Measurements from ENCODE around the gene HLX.

Gene HLX, protein sequence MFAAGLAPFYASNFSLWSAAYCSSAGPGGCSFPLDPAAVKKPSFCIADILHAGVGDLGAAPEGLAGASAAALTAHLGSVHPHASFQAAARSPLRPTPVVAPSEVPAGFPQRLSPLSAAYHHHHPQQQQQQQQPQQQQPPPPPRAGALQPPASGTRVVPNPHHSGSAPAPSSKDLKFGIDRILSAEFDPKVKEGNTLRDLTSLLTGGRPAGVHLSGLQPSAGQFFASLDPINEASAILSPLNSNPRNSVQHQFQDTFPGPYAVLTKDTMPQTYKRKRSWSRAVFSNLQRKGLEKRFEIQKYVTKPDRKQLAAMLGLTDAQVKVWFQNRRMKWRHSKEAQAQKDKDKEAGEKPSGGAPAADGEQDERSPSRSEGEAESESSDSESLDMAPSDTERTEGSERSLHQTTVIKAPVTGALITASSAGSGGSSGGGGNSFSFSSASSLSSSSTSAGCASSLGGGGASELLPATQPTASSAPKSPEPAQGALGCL

DNA sequence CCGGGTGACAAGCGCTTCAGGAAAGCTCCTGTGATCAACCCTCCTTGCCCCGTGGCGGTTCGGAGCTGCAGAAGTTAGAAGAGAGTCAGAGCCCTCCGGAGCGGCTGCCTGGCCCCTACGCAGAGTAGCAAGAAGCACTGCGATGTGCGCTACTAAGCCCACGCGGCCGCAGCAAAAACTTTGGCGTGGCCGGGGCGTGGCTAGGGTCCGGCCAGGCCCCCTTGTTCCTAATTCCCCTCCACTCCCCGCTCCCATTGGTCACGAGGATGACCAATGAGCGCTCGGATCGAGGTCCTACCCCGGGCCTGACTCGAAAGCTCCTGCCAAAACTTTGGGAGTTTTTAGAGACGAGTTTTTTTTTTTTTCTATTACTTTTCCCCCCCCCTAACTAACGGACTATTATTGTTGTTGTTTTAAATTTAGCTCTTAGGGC is at the start of gene HLX:
Gene HLX (plus strand): TSS at position 368 of the 433 bp plus-strand sequence. CDS start 415 bp downstream, outside the sequence.
- peak; percentile 41 for DNase-seq

GRCh38 chr1:220833436-220833835 is 45.8 kb upstream of the HLX start:
- no peak for DNase-seq

- no peak for DNase-seq
These were observed 44.9 kb upstream of the HLX start for GRCh38 chr1:220834155-220834870.

DNA sequence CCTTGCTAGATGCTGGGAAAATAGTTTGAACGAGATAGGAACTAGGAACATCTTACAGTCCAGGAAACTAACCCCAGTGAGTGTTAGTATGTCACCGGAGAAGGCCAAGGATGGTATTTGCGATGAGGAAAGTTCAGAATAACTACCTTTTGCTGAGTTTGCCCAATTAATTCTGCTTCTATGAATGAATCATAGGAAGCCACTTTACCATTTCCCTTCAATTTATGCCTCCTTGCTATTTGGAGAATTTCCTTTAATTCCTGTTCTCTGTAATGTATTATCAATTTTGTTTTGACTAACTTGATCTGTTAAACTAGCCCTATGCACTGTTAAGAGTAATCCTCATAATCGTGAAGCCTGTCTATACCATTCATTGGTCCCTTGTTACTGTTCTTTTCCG is 40.7 kb upstream of the HLX start:
- no peak for DNase-seq

- DNase-seq: no peak
These were observed 39.8 kb upstream of the HLX start for GRCh38 chr1:220839474-220839873.

DNA sequence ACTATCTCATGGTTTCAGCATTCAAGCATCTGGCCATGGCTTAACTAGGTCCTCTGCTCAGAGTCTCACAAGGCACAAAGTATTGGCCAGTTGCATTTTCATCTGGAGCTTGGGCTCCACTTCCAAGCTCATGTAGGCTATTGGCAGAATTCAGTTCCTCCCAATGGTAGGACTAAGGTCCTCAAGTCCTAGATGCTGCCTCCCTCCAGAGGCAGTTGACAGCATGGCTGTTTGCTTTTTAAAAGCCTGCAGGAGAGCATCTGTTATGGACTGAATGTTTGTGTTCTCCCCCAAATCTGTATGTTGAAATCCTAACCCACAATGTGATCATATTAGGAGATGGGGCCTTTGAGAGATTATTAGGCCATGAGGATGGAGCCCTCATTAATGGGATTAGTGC is 38.0 kb upstream of the HLX start:
- DNase-seq: no peak

DNA sequence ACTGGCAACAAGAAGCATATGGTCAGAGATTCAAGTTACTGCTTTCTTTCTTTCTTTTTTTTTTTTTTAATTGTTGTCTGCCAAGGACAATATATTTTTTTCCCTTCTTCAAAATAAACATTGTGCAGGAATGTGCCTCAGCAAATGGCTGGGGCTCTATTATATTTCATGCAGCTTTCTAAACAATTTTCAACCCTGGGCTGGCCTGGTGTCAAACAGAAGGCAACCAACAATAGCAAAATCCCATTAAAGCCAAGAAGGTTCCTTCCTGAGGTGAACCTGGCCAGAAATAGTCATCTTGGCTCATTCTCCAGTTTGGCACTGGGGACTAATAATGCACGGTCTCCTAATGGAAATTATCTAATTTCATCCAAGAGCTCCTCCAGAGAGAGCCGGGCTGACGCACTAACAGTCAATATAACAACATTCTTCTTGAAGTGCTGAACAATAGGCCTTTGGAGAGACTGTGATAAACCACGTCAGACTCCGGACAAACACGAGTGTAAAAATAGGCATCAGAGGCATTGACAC is 35.7 kb upstream of the HLX start:
- DNase-seq: no peak

DNA sequence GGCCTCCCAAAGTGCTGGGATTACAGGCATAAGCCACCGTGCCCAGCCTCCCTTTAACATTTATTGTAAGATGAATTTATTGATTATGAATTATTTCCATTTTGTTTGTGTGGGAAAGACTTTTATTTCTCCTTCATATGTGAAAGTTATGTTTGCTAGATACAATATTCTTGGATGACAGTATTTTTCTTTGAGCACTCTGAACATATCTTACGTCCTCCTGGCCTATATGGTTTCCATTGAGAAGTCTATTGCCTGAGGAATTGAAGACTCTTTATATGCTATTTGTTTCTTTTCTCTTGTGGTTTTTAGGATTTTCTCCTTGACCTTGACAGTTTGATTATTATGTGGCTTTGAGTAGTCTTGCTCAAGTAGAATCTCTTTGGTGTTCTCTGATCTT is 26.8 kb upstream of the HLX start:
- no peak for DNase-seq

DNA sequence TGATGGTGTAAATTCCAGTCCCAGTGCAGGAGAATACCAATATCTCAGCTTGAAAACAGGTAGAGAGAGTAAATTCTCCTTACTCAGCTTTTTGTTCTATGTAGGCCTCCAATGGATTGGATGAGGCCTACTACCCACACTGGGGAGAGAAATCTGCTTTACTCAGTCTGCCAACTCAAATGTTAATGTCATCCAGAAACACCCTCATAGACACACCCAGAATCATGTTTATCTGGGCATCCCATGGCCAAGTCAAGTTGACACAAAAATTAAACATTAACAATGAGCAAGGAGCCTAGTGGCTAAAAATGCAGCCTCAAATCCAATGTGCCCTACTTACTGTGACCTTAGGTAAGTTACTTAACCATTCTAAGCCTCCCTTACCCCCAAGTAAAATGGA is 6.9 kb upstream of the HLX start:
- no peak for DNase-seq

DNA sequence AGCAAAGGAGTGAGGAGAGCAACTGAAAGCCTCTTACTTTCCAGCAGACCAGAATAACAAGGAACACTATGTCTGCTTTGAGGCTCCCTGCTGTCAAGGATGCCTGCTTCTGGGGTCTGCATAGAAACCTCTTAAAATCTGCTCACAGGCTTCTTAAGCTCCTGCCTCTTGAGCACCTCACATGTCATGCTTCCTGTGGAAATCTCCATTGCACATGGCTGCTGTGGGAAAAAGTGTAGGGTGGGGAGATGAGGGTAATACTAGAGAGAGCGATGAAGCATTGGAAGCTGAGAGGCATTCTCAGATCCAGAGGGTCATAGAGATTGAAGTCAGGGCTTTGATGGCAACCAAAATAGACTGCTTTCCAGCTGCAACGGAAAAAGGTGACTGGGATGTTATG is 6.2 kb upstream of the HLX start:
- DNase-seq: no peak

DNA sequence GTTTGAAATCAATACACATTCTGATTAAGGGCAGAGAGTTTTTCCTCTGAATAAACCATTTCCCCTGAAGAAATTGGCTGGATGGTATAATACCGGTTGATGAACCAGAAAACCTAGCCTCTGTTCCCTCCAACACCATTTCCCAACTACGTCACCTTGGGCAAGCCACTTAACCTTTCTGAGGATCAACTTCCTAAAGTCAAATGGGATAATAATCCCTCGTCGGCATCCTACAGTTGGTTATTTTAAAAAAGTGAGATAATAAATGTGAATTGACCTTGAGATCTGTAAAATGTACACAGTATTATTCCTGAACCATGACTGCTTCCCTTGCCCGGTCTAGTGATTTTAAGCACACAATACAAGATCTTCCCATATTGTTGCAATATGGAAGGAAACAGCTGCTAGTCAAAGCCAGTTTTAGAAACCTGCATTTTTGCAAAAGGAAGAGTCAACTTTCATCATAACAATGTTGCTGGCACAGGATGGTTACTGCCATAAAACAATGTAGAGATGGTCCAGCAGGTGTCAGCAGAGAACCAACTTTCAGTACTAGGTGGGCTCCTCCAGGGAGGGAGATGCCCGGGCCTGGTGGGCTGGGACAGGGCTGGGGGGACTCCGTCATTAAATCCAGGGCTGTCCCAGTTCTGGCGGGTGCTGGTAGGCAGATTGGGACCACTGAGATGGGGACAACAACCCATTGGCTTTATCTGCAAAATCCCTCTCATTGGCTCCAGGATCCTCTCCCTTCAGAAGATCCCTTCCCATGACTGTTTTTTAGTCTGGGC is 5.2 kb upstream of the HLX start:
- DNase-seq: peak; percentile 37

DNA sequence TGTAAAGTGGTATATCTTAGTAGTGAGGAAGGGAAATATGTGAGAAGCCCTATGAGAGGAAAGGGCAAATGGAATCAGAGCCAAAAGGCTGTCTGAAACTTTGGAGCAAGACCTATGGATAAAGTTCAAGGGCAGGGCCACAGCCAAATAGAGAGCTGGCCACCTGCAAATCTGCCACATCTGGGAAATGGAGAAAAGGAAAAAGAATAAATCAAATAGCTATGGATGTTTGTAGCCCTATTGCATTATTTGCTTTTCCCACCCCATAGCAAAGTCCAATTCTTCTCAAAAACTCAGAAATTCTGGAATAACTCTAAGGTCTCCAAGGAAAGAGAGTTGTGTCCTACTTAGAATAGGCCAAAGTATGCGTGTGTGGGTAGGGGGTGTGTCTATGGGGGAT is 4.0 kb upstream of the HLX start:
- no peak for DNase-seq

GRCh38 chr1:220876511-220877376 is 2.5 kb upstream of the HLX start:
- DNase-seq: no peak

DNA sequence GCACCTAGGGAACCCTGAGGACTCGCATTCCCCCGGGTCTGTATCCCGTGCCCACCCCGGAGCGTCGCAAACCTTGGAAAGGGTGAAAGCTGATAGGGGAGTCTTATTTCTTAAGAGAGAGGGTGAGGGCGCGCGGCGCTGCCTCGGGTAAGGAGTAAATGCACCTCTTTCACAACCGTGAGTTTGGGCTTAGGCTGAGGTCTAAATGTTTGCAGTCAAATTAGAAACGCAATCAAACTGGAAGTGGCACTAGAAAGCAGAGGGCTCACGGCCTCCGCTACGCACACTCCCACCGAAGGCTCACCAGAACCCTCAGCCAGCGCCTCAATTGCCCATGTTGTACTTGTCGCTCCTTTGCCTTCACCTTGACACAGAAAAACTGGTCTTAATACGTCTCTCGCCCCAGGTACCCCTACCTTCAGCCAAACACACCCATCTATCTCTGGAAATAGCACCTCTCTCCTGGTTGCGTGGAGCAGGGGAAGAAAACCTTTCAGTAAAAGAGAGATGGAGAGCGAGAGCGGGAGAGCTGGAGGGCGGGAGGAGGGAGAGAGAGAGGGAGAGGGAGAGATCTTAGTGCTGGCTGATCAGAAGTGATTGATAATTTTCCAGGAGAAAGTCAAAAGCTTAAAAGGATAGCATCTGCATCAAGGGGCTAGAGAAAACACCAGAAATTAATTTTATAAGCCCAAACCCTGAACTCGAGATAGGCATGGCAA is 1.7 kb upstream of the HLX start:
- DNase-seq: no peak

GRCh38 chr1:220878191-220879075 is 810 bp upstream of the HLX start:
- DNase-seq: peak; percentile 22

DNA sequence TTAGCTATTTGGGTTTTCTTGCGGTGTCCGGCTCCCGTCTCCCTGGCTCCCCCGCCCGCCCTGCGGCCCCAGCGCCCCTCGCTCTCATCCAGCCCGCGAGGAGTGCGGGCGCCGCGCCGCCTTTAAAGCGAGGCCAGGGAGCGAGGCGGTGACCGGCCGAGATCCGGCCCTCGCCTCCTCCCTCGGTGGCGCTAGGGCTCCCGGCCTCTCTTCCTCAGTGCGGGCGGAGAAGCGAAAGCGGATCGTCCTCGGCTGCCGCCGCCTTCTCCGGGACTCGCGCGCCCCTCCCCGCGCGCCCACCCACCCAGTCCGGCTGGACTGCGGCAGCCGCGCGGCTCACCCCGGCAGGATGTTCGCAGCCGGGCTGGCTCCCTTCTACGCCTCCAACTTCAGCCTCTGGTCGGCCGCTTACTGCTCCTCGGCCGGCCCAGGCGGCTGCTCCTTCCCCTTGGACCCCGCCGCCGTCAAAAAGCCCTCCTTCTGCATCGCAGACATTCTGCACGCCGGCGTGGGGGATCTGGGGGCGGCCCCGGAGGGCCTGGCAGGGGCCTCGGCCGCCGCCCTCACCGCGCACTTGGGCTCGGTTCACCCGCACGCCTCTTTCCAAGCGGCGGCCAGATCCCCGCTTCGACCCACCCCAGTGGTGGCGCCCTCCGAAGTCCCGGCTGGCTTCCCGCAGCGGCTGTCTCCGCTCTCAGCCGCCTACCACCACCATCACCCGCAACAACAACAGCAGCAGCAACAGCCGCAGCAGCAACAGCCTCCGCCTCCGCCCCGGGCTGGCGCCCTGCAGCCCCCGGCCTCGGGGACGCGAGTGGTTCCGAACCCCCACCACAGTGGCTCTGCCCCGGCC is 492 bp downstream of the HLX start:
- DNase-seq: peak; percentile 48

DNA sequence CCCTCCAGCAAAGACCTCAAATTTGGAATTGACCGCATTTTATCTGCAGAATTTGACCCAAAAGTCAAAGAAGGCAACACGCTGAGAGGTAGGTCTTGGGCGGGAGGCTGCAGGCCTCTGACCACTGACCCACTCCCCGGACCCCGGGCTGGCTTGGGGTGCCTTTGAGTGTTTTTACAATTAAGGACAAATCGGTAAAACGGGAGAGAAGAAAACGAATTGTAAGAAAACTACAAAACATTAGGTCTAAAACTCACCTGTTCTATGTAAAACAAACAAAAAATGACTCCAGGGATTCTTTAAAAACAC is 1.1 kb downstream of the HLX start:
- DNase-seq: no peak

GRCh38 chr1:220880726-220881506 is 1.7 kb downstream of the HLX start:
- no peak for DNase-seq

All from RPMI8226 (cell line).